NCI-H524 (cell line): Measurements from ENCODE around the gene GUCA1A.
A peak's percentile ranks its signal among the peaks of the same experiment; 100 is the strongest.
"Not testable (repeated sequence)": the region's sequence is repeated elsewhere in the genome, so short reads cannot be mapped to it uniquely, and the experiment has no call there.

Experiments
- DNase-seq, 2 experiments: peaks; one replicate each; lab custom pipeline; 2025; lab: John Stamatoyannopoulos, UW

Gene GUCA1A

GRCh38 chr6:42177514-42178364, 4.6 kb downstream of the GUCA1A start:
- no peak for DNase-seq

GRCh38 chr6:42179261-42179944, 6.2 kb downstream of the GUCA1A start:
- no peak for DNase-seq

GRCh38 chr6:42179945-42180313, 6.8 kb downstream of the GUCA1A start:
- DNase-seq: no peak

- DNase-seq: no peak
Measured at GRCh38 chr6:42182101-42182500, 8.9 kb downstream of the GUCA1A start.

GRCh38 chr6:42184475-42184874, 11.3 kb downstream of the GUCA1A start:
- DNase-seq: no peak

- no peak for DNase-seq
Measured at GRCh38 chr6:42185597-42185996, 12.4 kb downstream of the GUCA1A start.

- DNase-seq: no peak
Measured at GRCh38 chr6:42188406-42188805, 15.2 kb downstream of the GUCA1A start.

- no peak for DNase-seq
Measured at GRCh38 chr6:42190554-42191183, 17.5 kb downstream of the GUCA1A start.

- not testable (repeated sequence) for DNase-seq
Measured at GRCh38 chr6:42192385-42192784, 19.2 kb downstream of the GUCA1A start.

GRCh38 chr6:42193491-42193894, 20.3 kb downstream of the GUCA1A start:
- DNase-seq: no peak

GRCh38 chr6:42194056-42194455, 20.9 kb downstream of the GUCA1A start:
- DNase-seq: no peak

- no peak for DNase-seq
Measured at GRCh38 chr6:42195415-42195814, 22.3 kb downstream of the GUCA1A start.

GRCh38 chr6:42197555-42198362, 24.6 kb downstream of the GUCA1A start:
- DNase-seq: peak; percentile 55 to 87

GRCh38 chr6:42199106-42199981, 26.2 kb downstream of the GUCA1A start:
- no peak for DNase-seq

- no peak for DNase-seq
Measured at GRCh38 chr6:42200035-42200434, 26.9 kb downstream of the GUCA1A start.

- no peak for DNase-seq
Measured at GRCh38 chr6:42201382-42201781, 28.2 kb downstream of the GUCA1A start.

- not testable (repeated sequence) for DNase-seq
Measured at GRCh38 chr6:42202131-42202915, 29.2 kb downstream of the GUCA1A start.

- no peak for DNase-seq
Measured at GRCh38 chr6:42203183-42203582, 30.0 kb downstream of the GUCA1A start.

GRCh38 chr6:42204768-42205282, 31.7 kb downstream of the GUCA1A start:
- DNase-seq: no peak

- not testable (repeated sequence) for DNase-seq
Measured at GRCh38 chr6:42207559-42207958, 34.4 kb downstream of the GUCA1A start.
